Astrocyte of the cerebellum (primary cell): ENCODE results near the gene STEAP1.
"Not testable (repeated sequence)": the region's sequence is repeated elsewhere in the genome, so short reads cannot be mapped to it uniquely, and the experiment has no call there.

Experiments
- DNase-seq: peaks from one replicate; pipeline ENCODE4 v3.0.0-alpha.2; 2011; ENCODE audit warnings: low read depth
- H3K4me3 ChIP-seq: 2 replicates; pipeline ENCODE4 v1.5.1; 2011; ENCODE audit warnings: mild to moderate bottlenecking, low read depth, low read length, moderate library complexity
- in situ Hi-C: cut with HindIII; loops from 2 replicates; pipeline ENCODE4 v1.10.0; 2017; ENCODE audit warnings: low sequenced_read_pairs
- TF ChIP-seq, protein P1 (sequence below): IDR thresholded peaks from 2 replicates; pipeline ENCODE4 v1.5.1; 2012; ENCODE audit warnings: low read length, low read depth, moderate library complexity, mild to moderate bottlenecking; ENCODE audit errors: missing control alignments

STEAP1 gene

GRCh38 chr7:90155206-90155605, 937 bp downstream of the STEAP1 start:
- no peak overlapping the region for H3K4me3 ChIP-seq
- TF ChIP-seq, protein P1, sequence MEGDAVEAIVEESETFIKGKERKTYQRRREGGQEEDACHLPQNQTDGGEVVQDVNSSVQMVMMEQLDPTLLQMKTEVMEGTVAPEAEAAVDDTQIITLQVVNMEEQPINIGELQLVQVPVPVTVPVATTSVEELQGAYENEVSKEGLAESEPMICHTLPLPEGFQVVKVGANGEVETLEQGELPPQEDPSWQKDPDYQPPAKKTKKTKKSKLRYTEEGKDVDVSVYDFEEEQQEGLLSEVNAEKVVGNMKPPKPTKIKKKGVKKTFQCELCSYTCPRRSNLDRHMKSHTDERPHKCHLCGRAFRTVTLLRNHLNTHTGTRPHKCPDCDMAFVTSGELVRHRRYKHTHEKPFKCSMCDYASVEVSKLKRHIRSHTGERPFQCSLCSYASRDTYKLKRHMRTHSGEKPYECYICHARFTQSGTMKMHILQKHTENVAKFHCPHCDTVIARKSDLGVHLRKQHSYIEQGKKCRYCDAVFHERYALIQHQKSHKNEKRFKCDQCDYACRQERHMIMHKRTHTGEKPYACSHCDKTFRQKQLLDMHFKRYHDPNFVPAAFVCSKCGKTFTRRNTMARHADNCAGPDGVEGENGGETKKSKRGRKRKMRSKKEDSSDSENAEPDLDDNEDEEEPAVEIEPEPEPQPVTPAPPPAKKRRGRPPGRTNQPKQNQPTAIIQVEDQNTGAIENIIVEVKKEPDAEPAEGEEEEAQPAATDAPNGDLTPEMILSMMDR: no peak
- DNase-seq: no peak
- in situ Hi-C loops: no loop called here

DNA sequence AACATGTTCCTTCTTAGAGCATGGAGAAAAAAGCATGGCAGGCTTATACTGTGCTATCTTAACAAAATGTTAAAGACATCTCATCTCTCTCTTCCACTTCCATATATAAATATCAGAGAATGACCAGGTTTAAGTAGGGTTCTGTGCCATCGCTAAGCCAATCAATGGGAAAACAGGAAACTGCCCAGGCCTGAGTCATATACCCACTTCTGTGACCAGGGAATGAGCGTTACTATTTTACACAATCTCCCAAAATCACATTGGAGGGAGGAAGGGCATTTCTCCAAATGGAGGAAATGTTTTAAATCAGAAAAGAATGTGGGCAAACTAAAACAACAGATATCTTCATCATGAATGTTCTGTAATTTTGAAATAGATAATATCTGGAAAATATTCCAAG, 3.1 kb downstream of the STEAP1 start:
- H3K4me3 ChIP-seq, in situ Hi-C loops, DNase-seq: not testable (repeated sequence)

GRCh38 chr7:90157761-90158350, 3.6 kb downstream of the STEAP1 start:
- DNase-seq, H3K4me3 ChIP-seq, in situ Hi-C loops: not testable (repeated sequence)

- H3K4me3 ChIP-seq: no peak overlapping the region
- TF ChIP-seq, protein P1: no peak
- in situ Hi-C loops: no loop called here
- DNase-seq: no peak
Measured at GRCh38 chr7:90163534-90163933, 9.3 kb downstream of the STEAP1 start.

DNA sequence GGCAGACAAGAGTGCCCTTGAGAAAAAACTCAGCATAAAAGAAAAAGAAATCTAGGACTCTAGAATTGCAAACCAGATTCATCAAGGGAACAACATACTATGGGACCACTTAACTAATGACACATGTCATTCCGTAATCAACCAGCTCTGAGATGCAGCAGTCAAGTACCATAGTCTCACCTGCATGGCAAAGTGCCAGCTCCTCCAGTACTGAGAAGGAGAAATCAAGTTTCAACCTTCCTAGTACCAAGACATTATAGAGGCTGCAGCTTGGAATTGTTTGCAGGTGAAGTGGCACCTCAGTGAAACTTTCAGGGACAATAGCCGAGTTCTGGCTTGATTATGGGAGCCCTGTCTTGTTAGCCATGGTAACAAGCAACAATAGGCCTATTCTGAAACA, 11.5 kb downstream of the STEAP1 start:
- in situ Hi-C loops: no loop called here
- no peak for DNase-seq
- TF ChIP-seq, protein P1: no peak
- H3K4me3 ChIP-seq: no peak overlapping the region

- in situ Hi-C loops: no loop called here
- TF ChIP-seq, protein P1: no peak
- no peak overlapping the region for H3K4me3 ChIP-seq
- no peak for DNase-seq
Measured at GRCh38 chr7:90166153-90166552, 11.9 kb downstream of the STEAP1 start.

DNA sequence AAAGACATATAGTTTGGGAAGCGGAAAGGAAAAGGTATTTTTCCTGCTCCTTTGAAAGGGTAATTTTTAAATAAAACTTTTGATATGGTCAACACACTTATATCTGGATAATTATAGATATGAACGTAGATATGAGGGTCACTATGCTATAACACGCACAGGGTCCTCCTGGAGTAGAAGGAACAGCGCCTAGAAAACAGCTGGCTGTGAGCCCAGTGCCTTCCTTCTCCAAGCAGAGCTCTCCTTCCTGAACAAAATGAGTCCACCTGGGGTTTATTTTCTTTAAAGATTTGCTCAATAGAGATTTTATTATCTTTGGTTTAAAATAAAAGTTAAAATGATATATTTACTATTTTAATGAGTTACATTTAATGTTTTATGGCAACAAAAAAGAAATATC, 13.1 kb downstream of the STEAP1 start:
- in situ Hi-C loops: no loop called here
- DNase-seq: no peak
- H3K4me3 ChIP-seq: no peak overlapping the region
- TF ChIP-seq, protein P1: no peak

DNA sequence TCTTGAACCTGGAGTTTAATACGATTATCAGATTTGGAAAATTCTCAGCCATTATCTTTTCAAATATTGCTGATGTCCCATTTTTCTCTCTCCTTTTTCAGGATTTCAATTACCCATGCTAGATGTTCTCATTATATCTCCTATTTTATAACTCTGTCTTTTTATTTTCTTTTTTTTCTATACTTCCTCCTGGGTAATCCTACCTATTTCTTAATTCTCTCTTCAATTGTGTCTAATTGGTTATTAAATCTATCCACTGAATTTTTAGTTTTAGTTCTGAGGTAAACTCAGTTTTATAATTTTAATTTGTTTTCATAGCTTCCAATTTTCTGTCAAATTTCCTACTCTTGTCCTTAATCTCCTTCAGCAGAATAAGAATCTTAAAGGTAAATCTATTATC, 15.6 kb downstream of the STEAP1 start:
- no peak for DNase-seq
- H3K4me3 ChIP-seq: no peak overlapping the region
- TF ChIP-seq, protein P1: no peak
- in situ Hi-C loops: no loop called here
